Epithelial cell of esophagus (primary cell): ENCODE data around the gene BLACAT1.

Experiments
- DNase-seq: peaks from one replicate; pipeline ENCODE4 v3.0.0; 2010; ENCODE audit warnings: low read depth
- H3K4me3 ChIP-seq: 2 replicates; pipeline ENCODE4 v1.5.1; 2011; ENCODE audit warnings: mild to moderate bottlenecking, low read length, control low read depth
- CTCF ChIP-seq: IDR thresholded peaks from 2 replicates; pipeline ENCODE4 v1.5.1; 2011; ENCODE audit warnings: low read depth, mild to moderate bottlenecking, low read length, control low read depth, inconsistent platforms; ENCODE audit not compliant: insufficient read depth; ENCODE audit errors: missing control alignments

Gene BLACAT1

DNA sequence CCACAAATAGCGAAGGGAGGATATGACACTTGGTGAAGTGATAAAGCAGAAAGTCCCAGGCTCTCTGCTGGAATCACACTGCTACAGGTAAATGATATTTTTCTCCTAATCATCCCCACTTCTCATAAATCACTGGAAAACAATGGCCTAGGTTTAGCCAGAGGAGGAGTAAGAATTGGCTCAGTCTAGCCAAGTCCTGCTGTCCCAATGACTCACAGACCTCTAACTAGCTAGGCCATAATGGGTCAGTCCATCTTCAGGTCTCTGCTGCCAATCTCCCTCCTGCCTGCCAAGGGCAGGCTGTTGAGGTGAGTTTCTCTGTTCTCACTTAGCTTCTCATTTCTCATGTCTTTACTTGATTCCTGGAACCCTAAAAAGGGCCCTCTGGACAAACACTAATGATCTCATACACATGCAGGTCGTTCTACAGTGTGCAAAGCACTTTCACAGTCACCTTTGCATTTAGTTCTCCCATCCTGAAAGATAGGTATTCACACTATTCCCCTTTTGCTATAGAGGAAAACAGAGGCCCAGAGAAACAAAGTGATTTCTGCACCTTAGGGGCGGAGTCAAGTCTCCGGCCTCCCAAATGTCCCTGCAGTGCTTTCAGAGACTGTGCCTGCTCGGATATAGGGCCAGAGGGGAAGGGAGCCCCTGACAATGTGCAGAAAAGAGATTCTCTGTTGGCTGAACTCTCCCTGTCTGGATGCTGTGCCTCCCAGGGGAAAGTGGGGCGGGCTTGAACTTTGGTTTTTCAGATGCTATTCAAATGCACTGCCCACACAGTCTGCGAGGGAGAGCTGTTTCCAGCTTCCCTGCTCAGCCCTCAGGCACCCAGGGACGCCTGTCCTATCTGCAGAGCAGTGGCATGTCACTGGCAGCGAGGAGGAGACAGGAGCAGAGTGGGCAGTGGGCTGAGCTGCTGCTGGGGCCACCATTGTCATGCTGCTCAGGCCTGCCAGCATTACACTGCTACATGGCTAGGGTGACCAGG is 44.7 kb upstream of the BLACAT1 start:
- no peak overlapping the region for H3K4me3 ChIP-seq
- no peak for TF ChIP-seq CTCF
- no peak for DNase-seq

DNA sequence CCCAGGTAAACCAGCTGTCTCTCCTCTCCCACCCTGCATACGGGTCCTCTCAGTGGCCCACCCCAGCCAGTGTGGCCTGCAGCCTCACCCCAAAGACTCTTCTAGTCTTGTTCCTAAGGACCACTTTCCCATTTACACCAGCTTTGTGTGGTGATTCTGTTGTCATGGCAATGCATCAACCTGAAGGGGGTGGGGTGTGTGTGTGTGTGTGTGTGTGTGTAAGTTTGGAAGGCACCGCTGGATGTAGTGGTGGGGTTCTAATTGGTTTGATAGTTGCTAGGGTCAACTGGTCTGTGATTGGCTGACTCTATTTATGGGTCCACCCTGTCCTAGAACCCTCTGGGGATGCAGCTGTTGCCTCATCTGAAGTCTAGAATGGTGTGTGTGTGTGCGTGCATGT is 43.9 kb upstream of the BLACAT1 start:
- no peak for TF ChIP-seq CTCF
- no peak overlapping the region for H3K4me3 ChIP-seq
- DNase-seq: no peak

- H3K4me3 ChIP-seq: no peak overlapping the region
- TF ChIP-seq CTCF: no peak
- DNase-seq: no peak
These were observed 41.5 kb upstream of the BLACAT1 start for GRCh38 chr1:205497351-205497750.

DNA sequence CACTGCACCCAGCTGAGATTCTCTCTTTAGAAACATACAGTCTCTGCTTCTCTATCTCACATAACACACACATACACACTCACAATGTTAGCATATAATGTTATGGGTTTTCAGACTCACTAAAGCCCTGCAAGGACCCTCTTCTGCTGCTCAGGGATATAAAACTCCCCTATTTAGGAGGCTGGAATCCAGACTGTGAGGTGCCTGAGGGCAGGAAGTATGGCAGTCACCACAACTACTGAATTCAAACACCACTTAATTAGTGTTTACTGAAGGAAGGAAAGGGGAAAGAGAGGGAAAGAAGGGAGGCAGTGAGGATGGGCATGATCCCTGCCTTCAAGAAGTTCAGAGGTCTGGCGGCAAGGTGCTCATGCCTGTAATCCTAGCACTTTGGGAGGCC is 40.8 kb upstream of the BLACAT1 start:
- no peak overlapping the region for H3K4me3 ChIP-seq
- DNase-seq: no peak
- TF ChIP-seq CTCF: no peak

GRCh38 chr1:205495237-205495823 is 39.5 kb upstream of the BLACAT1 start:
- DNase-seq: no peak
- no peak for TF ChIP-seq CTCF
- H3K4me3 ChIP-seq: no peak overlapping the region

DNA sequence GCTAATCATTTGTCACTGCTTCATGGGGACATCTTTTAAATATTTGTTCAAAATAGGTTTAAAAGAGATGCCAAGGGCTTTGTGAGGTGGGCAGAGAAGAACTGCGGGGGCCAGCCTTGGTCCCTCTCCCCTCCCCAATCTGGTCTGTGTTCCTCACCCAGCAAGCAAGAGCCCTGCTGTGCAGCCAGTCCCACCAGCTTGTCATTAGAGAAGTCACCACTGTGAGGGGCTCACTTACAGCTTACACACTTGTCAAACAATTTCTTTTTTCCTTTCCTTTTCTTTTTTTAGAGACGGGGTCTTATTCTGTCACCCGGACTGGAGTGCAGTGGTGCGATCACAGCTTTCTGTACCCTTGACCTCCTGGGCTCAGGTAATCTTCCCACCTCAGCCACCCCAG is 38.3 kb upstream of the BLACAT1 start:
- H3K4me3 ChIP-seq: no peak overlapping the region
- DNase-seq: no peak
- no peak for TF ChIP-seq CTCF
